ENCODE measurements around the gene PPP6R1. TPM values are rescaled to one million over a fixed set of nuclear protein-coding genes. Genes with fewer than 3 reads are reported as not detected.
A peak's percentile ranks its signal among the peaks of the same experiment; 100 is the strongest.

PPP6R1 gene
- total and polyA plus RNA-seq, 8 donors, result 15.3 to 33.1 (median 21.5) TPM

- no peak for FAIRE-seq
- no peaks in the 10 kb centered on the region for H3K36me3 ChIP-seq
- no peaks in the 10 kb centered on the region for H3K4me1 ChIP-seq
- no peaks in the 10 kb centered on the region for H3K9me3 ChIP-seq
- no peak overlapping the region for H3K27ac ChIP-seq
- H3K4me3 ChIP-seq, result peak overlapping the region in 2 of 4 donors; percentile 31 to 45
- 10 to 11% methylated on average over 40 to 42 of the region's 42 CpGs for WGBS, 2 donors
- intact Hi-C loops (cut with DNase I), result loop anchor here in 1 of 3 donors (10.0 kb wide), 1 partner anchor 73 kb away; the partner anchor contains the start of genes IL11 and TMEM190
- H3K27me3 ChIP-seq, result no peaks in the 10 kb centered on the region
- peak; percentile 91 to 98 (median 94) for ATAC-seq
- DNase-seq, result peak; percentile 77 to 98 (median 90)
- TF ChIP-seq CTCF (IDR thresholded peaks at IDR 0.05), result peak; percentile 98 to 100 (median 99)
These were observed 42.9 kb upstream of the PPP6R1 start for GRCh38 chr19:55301459-55302317.

- no peaks in the 10 kb centered on the region for H3K4me1 ChIP-seq
- H3K36me3 ChIP-seq, result no peaks in the 10 kb centered on the region
- FAIRE-seq (no peak), ATAC-seq (no peak), DNase-seq (no peak)
- H3K27me3 ChIP-seq, result no peaks in the 10 kb centered on the region
- no peak overlapping the region for H3K4me3 ChIP-seq
- no peak overlapping the region for H3K27ac ChIP-seq
- H3K9me3 ChIP-seq, result no peaks in the 10 kb centered on the region
- intact Hi-C loops (cut with DNase I), result loop anchor here in 1 of 3 donors (10.0 kb wide), 1 partner anchor 74 kb away; the partner anchor contains the start of genes IL11 and TMEM190
- no peak for TF ChIP-seq CTCF (IDR thresholded peaks at IDR 0.05)
- WGBS, 2 donors, result 50 to 64% methylated on average over 15 of the region's 15 CpGs
These were observed 42.2 kb upstream of the PPP6R1 start for GRCh38 chr19:55300886-55301458.

- FAIRE-seq, result no peak
- no peak for TF ChIP-seq CTCF (IDR thresholded peaks at IDR 0.05)
- Histone ChIP-seq H3K9me3 (no peaks in the 10 kb centered on the region), H3K36me3 (no peaks in the 10 kb centered on the region), H3K27ac (no peak overlapping the region), H3K27me3 (no peaks in the 10 kb centered on the region), H3K4me1 (no peaks in the 10 kb centered on the region), H3K4me3 (no peak overlapping the region)
- intact Hi-C loops (cut with DNase I), result loop anchor here in 2 of 3 donors (10.0 kb wide), 3 partner anchors 75 to 105 kb away; partner anchors contain the start of genes IL11 (in 1 of the 2), RPL28 (in 1 of the 2), TMEM190 (in 1 of the 2) and TMEM238 (in 1 of the 2)
- ATAC-seq, result no peak
- DNase-seq, result no peak
- WGBS, 2 donors, result 81 to 89% methylated on average over 10 of the region's 10 CpGs
These were observed 41.2 kb upstream of the PPP6R1 start for GRCh38 chr19:55299991-55300390.

- no peaks in the 10 kb centered on the region for H3K36me3 ChIP-seq
- intact Hi-C loops (cut with DNase I), result loop anchor here in 2 of 3 donors (10.0 kb wide), 2 partner anchors 88 to 108 kb away; partner anchors contain the start of genes RPL28 (in 1 of the 2), TMEM238 (in 1 of the 2) and UBE2S (in 1 of the 2)
- no peak overlapping the region for H3K27ac ChIP-seq
- H3K27me3 ChIP-seq, result no peaks in the 10 kb centered on the region
- no peaks in the 10 kb centered on the region for H3K9me3 ChIP-seq
- 75 to 87% methylated on average over 10 of the region's 10 CpGs for WGBS, 2 donors
- DNase-seq, result no peak
- no peak for FAIRE-seq
- ATAC-seq, result no peak
- H3K4me1 ChIP-seq, result no peaks in the 10 kb centered on the region
- TF ChIP-seq CTCF (IDR thresholded peaks at IDR 0.05), result no peak
- no peak overlapping the region for H3K4me3 ChIP-seq
These were observed 38.5 kb upstream of the PPP6R1 start for GRCh38 chr19:55297267-55297666.

All from pancreas (tissue), 10 donors.